PC-9 (cell line): Measurements from ENCODE around the gene BTLA.

Source experiments
- EZH2 ChIP-seq: fragments of 200-600 bp; sonication (generic); IDR thresholded peaks from 2 replicates; pipeline ENCODE4 v1.8.0; 2017; ENCODE audit warnings: antibody characterized with exemption, low read depth
- TF ChIP-seq, protein P1 (sequence below): fragments of 200-600 bp; sonication (generic); conservative IDR thresholded peaks from 2 replicates; pipeline ENCODE4 v1.6.1; 2017; ENCODE audit warnings: mixed run types, antibody characterized with exemption, mild to moderate bottlenecking, moderate library complexity

DNA sequence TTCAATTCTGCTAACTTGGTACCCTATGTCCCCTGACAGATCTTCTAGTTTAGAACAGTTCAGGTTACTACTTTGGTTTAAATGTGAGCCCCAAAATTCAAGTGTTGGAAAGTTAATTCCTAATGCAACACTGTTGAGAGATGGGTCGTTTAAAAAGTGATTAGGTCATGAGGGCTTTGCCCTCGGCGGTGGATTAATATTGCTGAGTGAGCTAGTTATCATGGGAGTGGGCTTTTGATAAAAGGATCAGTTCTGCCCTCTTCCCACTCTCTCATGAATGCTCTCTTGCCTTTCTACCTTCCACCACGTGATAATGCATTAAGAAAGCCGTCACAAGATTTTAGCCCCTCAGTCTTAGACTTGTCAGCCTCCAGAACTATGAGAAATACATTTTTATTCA, 72.1 kb downstream of the BTLA start:
- TF ChIP-seq, protein P1, sequence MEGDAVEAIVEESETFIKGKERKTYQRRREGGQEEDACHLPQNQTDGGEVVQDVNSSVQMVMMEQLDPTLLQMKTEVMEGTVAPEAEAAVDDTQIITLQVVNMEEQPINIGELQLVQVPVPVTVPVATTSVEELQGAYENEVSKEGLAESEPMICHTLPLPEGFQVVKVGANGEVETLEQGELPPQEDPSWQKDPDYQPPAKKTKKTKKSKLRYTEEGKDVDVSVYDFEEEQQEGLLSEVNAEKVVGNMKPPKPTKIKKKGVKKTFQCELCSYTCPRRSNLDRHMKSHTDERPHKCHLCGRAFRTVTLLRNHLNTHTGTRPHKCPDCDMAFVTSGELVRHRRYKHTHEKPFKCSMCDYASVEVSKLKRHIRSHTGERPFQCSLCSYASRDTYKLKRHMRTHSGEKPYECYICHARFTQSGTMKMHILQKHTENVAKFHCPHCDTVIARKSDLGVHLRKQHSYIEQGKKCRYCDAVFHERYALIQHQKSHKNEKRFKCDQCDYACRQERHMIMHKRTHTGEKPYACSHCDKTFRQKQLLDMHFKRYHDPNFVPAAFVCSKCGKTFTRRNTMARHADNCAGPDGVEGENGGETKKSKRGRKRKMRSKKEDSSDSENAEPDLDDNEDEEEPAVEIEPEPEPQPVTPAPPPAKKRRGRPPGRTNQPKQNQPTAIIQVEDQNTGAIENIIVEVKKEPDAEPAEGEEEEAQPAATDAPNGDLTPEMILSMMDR, result no peak
- TF ChIP-seq EZH2, result no peak
